ACC112 (cell line): Measurements from ENCODE around the gene ATP11A.

Source experiments
- H2AFZ ChIP-seq: fragments of 200-600 bp; sonication (generic); one replicate; pipeline ENCODE4 v1.6.0; 2017; ENCODE audit warnings: antibody characterized with exemption, low read length; ENCODE audit not compliant: unreplicated experiment
- H3K27ac ChIP-seq: fragments of 200-600 bp; sonication (generic); 2 replicates; pipeline ENCODE4 v1.5.1; 2014; ENCODE audit warnings: low read depth, mild to moderate bottlenecking, antibody characterized with exemption, low read length, moderate library complexity
- H3K27me3 ChIP-seq: fragments of 200-600 bp; sonication (generic); 2 replicates; pipeline ENCODE4 v1.6.1; 2014; ENCODE audit warnings: mild to moderate bottlenecking, antibody characterized with exemption, low read length, moderate library complexity, mixed read lengths; ENCODE audit not compliant: insufficient read depth
- H3K36me3 ChIP-seq: fragments of 200-600 bp; sonication (generic); 2 replicates; pipeline ENCODE4 v1.6.1; 2016; ENCODE audit warnings: mild to moderate bottlenecking, antibody characterized with exemption, low read length, moderate library complexity, mixed read lengths; ENCODE audit not compliant: insufficient read depth
- H3K4me1 ChIP-seq: fragments of 200-600 bp; sonication (generic); one replicate; pipeline ENCODE4 v1.6.1; 2016; ENCODE audit warnings: low read length, mixed read lengths; ENCODE audit not compliant: insufficient read depth, unreplicated experiment, control insufficient read depth
- H3K4me3 ChIP-seq: fragments of 200-600 bp; sonication (generic); 2 replicates; pipeline ENCODE4 v1.5.1; 2014; ENCODE audit warnings: mild to moderate bottlenecking, low read depth, low read length
- H3K79me2 ChIP-seq: fragments of 200-600 bp; sonication (generic); one replicate; pipeline ENCODE4 v1.6.0; 2016; ENCODE audit warnings: low read length; ENCODE audit not compliant: control insufficient read depth, unreplicated experiment, insufficient read depth

Gene ATP11A

DNA sequence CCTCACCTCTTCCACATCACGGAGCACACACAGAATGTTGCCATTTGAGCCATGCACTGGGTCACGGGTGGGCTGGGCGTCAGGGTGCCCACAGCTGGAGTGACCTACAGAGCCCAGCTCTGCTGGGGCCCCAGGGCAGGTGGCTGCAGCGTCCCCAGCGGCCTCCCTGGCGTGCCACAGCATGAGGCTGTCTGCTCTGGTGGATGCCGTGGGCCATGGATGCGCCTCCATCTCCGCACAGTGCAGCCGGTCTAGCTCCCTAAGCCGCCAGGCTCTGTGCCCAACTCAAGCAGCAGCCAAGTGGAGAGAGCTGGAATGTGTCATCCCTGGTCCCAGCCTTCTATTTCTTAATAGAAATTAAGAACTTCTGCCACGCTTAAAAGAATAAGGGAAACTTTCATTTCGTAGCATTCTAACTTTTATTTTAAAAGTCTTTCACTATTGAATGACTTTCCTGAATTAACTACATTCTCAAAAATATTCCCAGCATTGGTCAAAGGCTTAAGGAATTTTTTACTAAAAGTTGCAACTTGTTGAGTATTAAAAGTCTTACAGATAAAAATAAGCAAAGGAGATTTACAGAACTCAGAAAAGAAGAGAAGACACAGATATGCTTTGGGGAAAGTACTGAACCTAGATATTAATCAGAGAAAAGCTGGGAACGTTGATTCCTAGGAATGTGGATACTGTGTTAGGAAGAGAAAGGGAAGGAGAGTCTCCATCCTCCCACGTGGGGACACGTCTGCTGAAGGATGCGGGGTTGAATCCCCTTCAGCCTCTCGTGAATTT lies 59.3 kb downstream of the ATP11A start:
- Histone ChIP-seq H3K27me3 (no peaks in the 10 kb centered on the region), H3K4me1 (peaks cover 5% of the 10 kb centered on the region), H3K79me2 (peaks cover 9% of the 10 kb centered on the region), H3K36me3 (no peaks in the 10 kb centered on the region), H3K4me3 (no peak overlapping the region), H2AFZ (no peak overlapping the region), H3K27ac (no peak overlapping the region)

GRCh38 chr13:112750570-112750969 lies 60.7 kb downstream of the ATP11A start:
- no peak overlapping the region for H3K4me3 ChIP-seq
- peaks cover 4% of the 10 kb centered on the region for H3K79me2 ChIP-seq
- H2AFZ ChIP-seq = no peak overlapping the region
- H3K27ac ChIP-seq = no peak overlapping the region
- no peaks in the 10 kb centered on the region for H3K36me3 ChIP-seq
- H3K4me1 ChIP-seq = no peaks in the 10 kb centered on the region
- no peaks in the 10 kb centered on the region for H3K27me3 ChIP-seq

DNA sequence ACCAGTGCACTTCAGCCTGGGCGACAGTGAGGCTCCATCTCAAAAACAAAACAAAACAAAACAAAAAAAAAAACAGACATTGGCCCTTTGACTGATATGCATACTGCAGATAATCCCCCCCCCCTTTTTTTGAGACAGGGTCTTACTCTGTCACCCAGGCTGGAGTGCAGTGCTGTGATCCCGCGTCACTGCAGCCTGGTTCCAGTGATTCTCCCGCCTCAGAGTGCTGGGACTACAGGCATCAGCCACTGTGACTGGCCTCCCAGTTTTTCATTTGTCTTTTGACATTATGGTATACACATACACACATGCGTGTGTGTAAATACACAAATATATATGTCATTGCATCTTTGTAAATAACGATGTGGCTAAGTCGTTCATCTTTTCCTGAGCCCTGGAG lies 61.8 kb downstream of the ATP11A start:
- no peaks in the 10 kb centered on the region for H3K36me3 ChIP-seq
- H3K4me1 ChIP-seq = no peaks in the 10 kb centered on the region
- H3K4me3 ChIP-seq = no peak overlapping the region
- no peak overlapping the region for H3K27ac ChIP-seq
- no peaks in the 10 kb centered on the region for H3K79me2 ChIP-seq
- H2AFZ ChIP-seq = no peak overlapping the region
- no peaks in the 10 kb centered on the region for H3K27me3 ChIP-seq

GRCh38 chr13:112752211-112752610 lies 62.4 kb downstream of the ATP11A start:
- Histone ChIP-seq H3K4me3 (no peak overlapping the region), H3K79me2 (no peaks in the 10 kb centered on the region), H3K4me1 (no peaks in the 10 kb centered on the region), H3K36me3 (no peaks in the 10 kb centered on the region), H2AFZ (no peak overlapping the region), H3K27ac (no peak overlapping the region), H3K27me3 (no peaks in the 10 kb centered on the region)

DNA sequence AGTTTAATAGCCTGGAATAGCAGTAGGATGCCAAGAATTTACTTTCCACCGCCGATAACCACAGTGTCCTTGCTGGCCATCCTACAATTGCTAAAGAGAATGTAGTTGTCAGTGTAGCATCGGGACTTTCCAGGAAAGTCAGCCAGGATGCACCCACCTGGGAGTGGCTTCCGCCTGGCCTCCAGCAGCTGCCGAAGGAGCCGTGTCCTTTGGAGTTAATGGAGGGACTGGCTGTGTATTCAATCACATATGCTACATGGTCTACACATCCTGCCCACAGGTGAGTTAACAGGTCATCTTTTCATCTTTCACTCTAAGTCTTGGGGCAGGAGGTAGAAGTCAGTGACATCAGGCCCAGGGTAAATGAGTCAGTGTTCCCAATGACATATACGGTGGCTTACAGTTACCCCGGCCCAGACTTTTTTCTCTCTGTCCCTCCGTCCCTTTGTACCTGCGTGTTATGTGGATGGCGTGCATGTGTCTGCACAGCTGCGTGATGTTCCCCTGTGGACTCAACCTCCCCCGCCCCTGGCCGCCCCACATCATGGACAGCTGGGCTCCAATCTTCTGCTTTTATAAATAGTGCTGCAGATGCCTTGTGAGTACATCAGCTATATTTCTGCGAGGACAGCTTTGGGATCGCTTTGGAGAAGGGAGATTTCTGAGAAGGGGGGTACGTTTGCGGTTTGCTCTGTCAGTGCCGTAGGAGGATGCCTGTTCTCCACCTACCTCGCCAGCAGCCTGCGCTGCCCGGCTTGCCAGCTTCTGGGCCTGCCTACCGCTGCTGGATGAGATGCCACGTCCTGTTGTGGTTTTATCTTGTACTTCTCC lies 63.1 kb downstream of the ATP11A start:
- no peak overlapping the region for H3K4me3 ChIP-seq
- no peaks in the 10 kb centered on the region for H3K36me3 ChIP-seq
- no peak overlapping the region for H2AFZ ChIP-seq
- H3K27me3 ChIP-seq = no peaks in the 10 kb centered on the region
- H3K4me1 ChIP-seq = no peaks in the 10 kb centered on the region
- H3K27ac ChIP-seq = no peak overlapping the region
- H3K79me2 ChIP-seq = no peaks in the 10 kb centered on the region

- Histone ChIP-seq H3K79me2 (no peaks in the 10 kb centered on the region), H3K27ac (no peak overlapping the region), H3K27me3 (no peaks in the 10 kb centered on the region), H3K4me3 (no peak overlapping the region), H2AFZ (no peak overlapping the region), H3K4me1 (no peaks in the 10 kb centered on the region), H3K36me3 (no peaks in the 10 kb centered on the region)
Measured at GRCh38 chr13:112753833-112754232, 64.0 kb downstream of the ATP11A start.

GRCh38 chr13:112754281-112755025 lies 64.6 kb downstream of the ATP11A start:
- H3K27ac ChIP-seq = no peak overlapping the region
- H2AFZ ChIP-seq = no peak overlapping the region
- H3K36me3 ChIP-seq = no peaks in the 10 kb centered on the region
- no peaks in the 10 kb centered on the region for H3K27me3 ChIP-seq
- no peaks in the 10 kb centered on the region for H3K4me1 ChIP-seq
- no peak overlapping the region for H3K4me3 ChIP-seq
- H3K79me2 ChIP-seq = no peaks in the 10 kb centered on the region

DNA sequence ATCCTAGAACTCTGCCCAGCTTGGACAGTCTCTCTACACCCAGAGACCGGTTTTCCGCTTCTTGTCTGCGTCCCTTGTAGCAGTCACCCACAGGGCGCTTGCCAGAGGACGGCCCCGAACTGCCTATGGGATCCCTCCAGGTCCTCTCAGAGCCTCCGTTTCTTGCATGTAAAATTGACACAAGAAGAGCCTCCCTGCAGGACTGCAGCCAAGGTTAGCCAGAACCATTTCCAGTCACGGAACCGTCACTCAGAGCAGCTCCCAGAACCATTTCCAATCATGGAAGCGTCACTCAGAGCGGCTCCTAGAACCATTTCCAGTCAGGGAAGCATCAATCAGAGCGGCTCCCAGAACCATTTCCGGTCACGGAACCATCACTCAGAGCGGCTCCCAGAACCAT lies 65.5 kb downstream of the ATP11A start:
- no peak overlapping the region for H3K27ac ChIP-seq
- peaks cover 2% of the 10 kb centered on the region for H3K4me1 ChIP-seq
- no peaks in the 10 kb centered on the region for H3K27me3 ChIP-seq
- no peaks in the 10 kb centered on the region for H3K36me3 ChIP-seq
- no peak overlapping the region for H3K4me3 ChIP-seq
- no peaks in the 10 kb centered on the region for H3K79me2 ChIP-seq
- no peak overlapping the region for H2AFZ ChIP-seq

DNA sequence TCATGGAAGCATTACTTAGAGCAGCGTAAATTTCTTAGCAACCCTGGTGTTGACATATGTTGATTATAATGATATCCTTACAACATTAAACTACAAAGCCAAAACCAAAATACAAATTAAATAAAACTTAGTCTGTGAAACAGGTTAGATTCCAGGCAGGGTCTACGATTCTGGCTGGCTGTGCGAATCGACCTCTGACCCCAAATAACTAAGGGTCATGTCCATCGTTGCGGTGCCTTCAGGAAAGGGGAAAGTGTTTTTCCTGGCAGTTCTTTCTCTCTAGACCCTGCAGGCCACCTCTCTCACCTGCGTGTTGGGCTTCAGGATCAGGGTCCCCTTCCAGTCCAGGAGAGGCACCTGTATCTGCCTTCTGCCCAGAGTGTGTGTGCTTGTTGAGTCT lies 66.2 kb downstream of the ATP11A start:
- Histone ChIP-seq H3K27me3 (no peaks in the 10 kb centered on the region), H3K4me1 (peaks cover 5% of the 10 kb centered on the region), H3K79me2 (no peaks in the 10 kb centered on the region), H3K4me3 (no peak overlapping the region), H3K36me3 (no peaks in the 10 kb centered on the region), H3K27ac (no peak overlapping the region), H2AFZ (no peak overlapping the region)

GRCh38 chr13:112756511-112756966 lies 66.7 kb downstream of the ATP11A start:
- Histone ChIP-seq H3K79me2 (no peaks in the 10 kb centered on the region), H3K36me3 (no peaks in the 10 kb centered on the region), H3K27me3 (no peaks in the 10 kb centered on the region)

More at GRCh38 chr13:112756511-112756966, 66.7 kb downstream of the ATP11A start:
- H3K4me1 ChIP-seq = peaks cover 7% of the 10 kb centered on the region
- no peak overlapping the region for H3K27ac ChIP-seq
- H3K4me3 ChIP-seq = no peak overlapping the region
- no peak overlapping the region for H2AFZ ChIP-seq
